H9 (cell line): ENCODE results near the gene ABCG8. TPM values are rescaled to one million over a fixed set of nuclear protein-coding genes. Genes with fewer than 3 reads are reported as not detected.

Experiments used
- DNase-seq: peaks from one replicate; pipeline ENCODE4 v3.0.0-alpha.2; 2017
- H2AFZ ChIP-seq: one replicate; pipeline ENCODE4 v1.6.1; 2013; ENCODE audit warnings: mild to moderate bottlenecking, low read length, control low read depth, moderate library complexity
- H2AK5ac ChIP-seq: 2 replicates; pipeline ENCODE4 v1.6.1; 2013; ENCODE audit warnings: low read length, control low read depth, mixed read lengths; ENCODE audit not compliant: insufficient read length
- H2BK120ac ChIP-seq: one replicate; pipeline ENCODE4 v1.6.1; 2013; ENCODE audit warnings: low read depth, mild to moderate bottlenecking, low read length, control low read depth, inconsistent platforms; ENCODE audit not compliant: poor library complexity, severe bottlenecking
- H2BK12ac ChIP-seq: 2 replicates; pipeline ENCODE4 v1.6.1; 2013; ENCODE audit warnings: low read length, control low read depth, mixed read lengths, low read depth; ENCODE audit not compliant: insufficient read length
- H2BK15ac ChIP-seq: 2 replicates; pipeline ENCODE4 v1.6.1; 2013; ENCODE audit warnings: low read depth, low read length, control low read depth
- H2BK20ac ChIP-seq: one replicate; pipeline ENCODE4 v1.6.1; 2013; ENCODE audit warnings: low read depth, mild to moderate bottlenecking, low read length, control low read depth, inconsistent platforms; ENCODE audit not compliant: poor library complexity, severe bottlenecking
- H2BK5ac ChIP-seq: 2 replicates; pipeline ENCODE4 v1.6.1; 2013; ENCODE audit warnings: low read length, control low read depth, mixed read lengths; ENCODE audit not compliant: insufficient read length
- H3K14ac ChIP-seq: 2 replicates; pipeline ENCODE4 v1.6.1; 2013; ENCODE audit warnings: low read length, control low read depth; ENCODE audit not compliant: insufficient read depth
- H3K18ac ChIP-seq: 2 replicates; pipeline ENCODE4 v1.6.1; 2013; ENCODE audit warnings: low read depth, mild to moderate bottlenecking, mixed read lengths, low read length, control low read depth; ENCODE audit not compliant: insufficient read length
- H3K23ac ChIP-seq: 2 replicates; pipeline ENCODE4 v1.6.1; 2013; ENCODE audit warnings: low read length, control low read depth, mixed read lengths, low read depth; ENCODE audit not compliant: insufficient read length
- H3K23me2 ChIP-seq: 2 replicates; pipeline ENCODE4 v1.6.1; 2013; ENCODE audit warnings: low read depth, mild to moderate bottlenecking, mixed read lengths, low read length, control low read depth; ENCODE audit not compliant: insufficient read length, poor library complexity, severe bottlenecking
- H3K27ac ChIP-seq: 2 replicates; pipeline ENCODE4 v1.5.1; 2013; ENCODE audit warnings: low read length, control low read depth, mixed read lengths, low read depth; ENCODE audit not compliant: insufficient read length
- H3K27me3 ChIP-seq: 2 replicates; pipeline ENCODE4 v1.6.1; 2013; ENCODE audit warnings: low read length, control low read depth, inconsistent platforms; ENCODE audit not compliant: insufficient read depth
- H3K4ac ChIP-seq: 2 replicates; pipeline ENCODE4 v1.6.1; 2013; ENCODE audit warnings: low read depth, mild to moderate bottlenecking, control low read depth, inconsistent platforms, low read length, moderate library complexity
- H3K4me1 ChIP-seq: 2 replicates; pipeline ENCODE4 v1.6.1; 2013; ENCODE audit warnings: low read length, control low read depth, inconsistent platforms; ENCODE audit not compliant: insufficient read depth
- H3K4me2 ChIP-seq: 2 replicates; pipeline ENCODE4 v1.6.1; 2013; ENCODE audit warnings: low read length, control low read depth, mixed read lengths; ENCODE audit not compliant: insufficient read length, insufficient read depth
- H3K56ac ChIP-seq: 2 replicates; pipeline ENCODE4 v1.6.1; 2013; ENCODE audit warnings: low read depth, mild to moderate bottlenecking, mixed read lengths, low read length, control low read depth; ENCODE audit not compliant: insufficient read length
- H3K79me1 ChIP-seq: 2 replicates; pipeline ENCODE4 v1.6.1; 2013; ENCODE audit warnings: low read depth, mild to moderate bottlenecking, moderate library complexity, low read length, control low read depth, inconsistent platforms; ENCODE audit not compliant: insufficient read depth, poor library complexity, severe bottlenecking
- H3K79me2 ChIP-seq: 2 replicates; pipeline ENCODE4 v1.6.1; 2013; ENCODE audit warnings: low read length, control low read depth, inconsistent platforms; ENCODE audit not compliant: insufficient read depth
- H3K9ac ChIP-seq: 2 replicates; pipeline ENCODE4 v1.6.1; 2013; ENCODE audit warnings: low read length, control low read depth, mixed read lengths; ENCODE audit not compliant: insufficient read length; ENCODE audit errors: extremely low read depth
- H3K9me3 ChIP-seq: one replicate; pipeline ENCODE4 v1.6.1; 2013; ENCODE audit warnings: low read depth, low read length, inconsistent platforms; ENCODE audit not compliant: control insufficient read depth
- H3T11ph ChIP-seq: one replicate; pipeline ENCODE4 v1.6.1; 2013; ENCODE audit warnings: mild to moderate bottlenecking, low read length, control low read depth, inconsistent platforms
- H4K20me1 ChIP-seq: one replicate; pipeline ENCODE4 v1.6.1; 2013; ENCODE audit not compliant: control insufficient read depth, insufficient read length, insufficient read depth
- H4K5ac ChIP-seq: 2 replicates; pipeline ENCODE4 v1.6.1; 2013; ENCODE audit warnings: low read depth, mild to moderate bottlenecking, mixed read lengths, low read length, control low read depth; ENCODE audit not compliant: insufficient read length
- H4K8ac ChIP-seq: replicated peaks from 2 replicates; pipeline ENCODE4 v1.6.1; 2013; ENCODE audit warnings: low read length, control low read depth, mixed read lengths, low read depth; ENCODE audit not compliant: insufficient read length
- H4K91ac ChIP-seq: 2 replicates; pipeline ENCODE4 v1.6.1; 2013; ENCODE audit warnings: low read depth, mild to moderate bottlenecking, moderate library complexity, mixed read lengths, low read length, control low read depth; ENCODE audit not compliant: insufficient read length
- H3K27ac Mint-ChIP-seq, 3 experiments: 2 replicates in 2 of 3; 3 replicates in 1 of 3; pipeline ENCODE4 v1.8.0; 2020 to 2021; ENCODE audit warnings: mixed read lengths in 3 of 3, mild to moderate bottlenecking in 1 of 3, moderate library complexity in 1 of 3
- H3K27me3 Mint-ChIP-seq: 2 replicates; pipeline ENCODE4 v1.8.0; 2021; ENCODE audit warnings: low read depth, mild to moderate bottlenecking, moderate library complexity, mixed read lengths
- H3K36me3 Mint-ChIP-seq, 3 experiments: 2 replicates in 2 of 3; 3 replicates in 1 of 3; pipeline ENCODE4 v1.8.0; 2020 to 2021; ENCODE audit warnings: low read depth in 3 of 3, mixed read lengths in 3 of 3; ENCODE audit not compliant: insufficient read depth in 1 of 3
- H3K4me1 Mint-ChIP-seq, 2 experiments: 2 replicates each; pipeline ENCODE4 v1.8.0; 2020; ENCODE audit warnings: mixed read lengths in 2 of 2
- H3K4me3 Mint-ChIP-seq, 2 experiments: 2 replicates in 1 of 2; 3 replicates in 1 of 2; pipeline ENCODE4 v1.8.0; 2020 to 2021; ENCODE audit warnings: mild to moderate bottlenecking in 2 of 2, mixed read lengths in 2 of 2, moderate library complexity in 1 of 2
- H3K9me3 Mint-ChIP-seq, 2 experiments: 2 replicates in 1 of 2; 3 replicates in 1 of 2; pipeline ENCODE4 v1.8.0; 2020; ENCODE audit warnings: mild to moderate bottlenecking in 2 of 2, mixed read lengths in 2 of 2, moderate library complexity in 1 of 2
- CTCF ChIP-seq: fragments of 200-600 bp; sonication (generic); conservative IDR thresholded peaks from 3 replicates; pipeline ENCODE4 v1.8.0; 2021; ENCODE audit warnings: antibody characterized with exemption, mild to moderate bottlenecking
- WGBS: extraction: QIAGEN DNeasy Blood & Tissue Kit; methylation state at CpG from one replicate; pipeline ENCODE4 v1.1.7; 2013; ENCODE audit warnings: missing lambda C conversion rate, low lambda C conversion rate, mixed read lengths; ENCODE audit not compliant: insufficient read length; ENCODE audit errors: extremely low coverage; 5-methylcytosine and 5-hydroxymethylcytosine counted together
- total RNA-seq: library from RNA; stranded (reverse); gene quantifications from 2 replicates; pipeline ENCODE4 v1.2.1, GENCODE V29; 2021

ABCG8 gene
- total RNA-seq, 1 experiment from 2014 or later, result not detected

- H3K4me2 ChIP-seq, result no peak overlapping the region
- TF ChIP-seq CTCF, result no peak
- no CpG with 5 or more reads among the region's 4 CpGs for WGBS
Observed at GRCh38 chr2:43837033-43837432, 1.7 kb upstream of the ABCG8 start.

More at GRCh38 chr2:43837033-43837432, 1.7 kb upstream of the ABCG8 start:
- Mint-ChIP-seq H3K9me3 (no peaks in the 10 kb centered on the region), H3K27me3 (no peaks in the 10 kb centered on the region), H3K27ac (no peak overlapping the region; a peak in 1 of 7 replicates), H3K36me3 (no peaks in the 10 kb centered on the region), H3K4me1 (peaks cover 0 to 11% of the 10 kb centered on the region in 2 experiments; a peak in 2 of 4 replicates), H3K4me3 (no peak overlapping the region)
- H4K91ac ChIP-seq, result no peak overlapping the region
- no peak overlapping the region for H2BK20ac ChIP-seq
- no peak overlapping the region for H2BK15ac ChIP-seq
- H3K23me2 ChIP-seq, result no peaks in the 10 kb centered on the region
- H3K14ac ChIP-seq, result no peak overlapping the region
- H2AK5ac ChIP-seq, result no peak overlapping the region
- no peak overlapping the region for H4K5ac ChIP-seq
- H2AFZ ChIP-seq, result no peak overlapping the region
- H3K9ac ChIP-seq, result no peak overlapping the region
- H3K27ac ChIP-seq, result no peak overlapping the region
- H4K20me1 ChIP-seq, result no peaks in the 10 kb centered on the region
- no peaks in the 10 kb centered on the region for H3K27me3 ChIP-seq
- no peak overlapping the region for H4K8ac ChIP-seq
- no peak overlapping the region for H2BK120ac ChIP-seq
- no peak overlapping the region for H3K56ac ChIP-seq
- no peak overlapping the region for H3T11ph ChIP-seq
- no peak overlapping the region for H3K18ac ChIP-seq
- no peaks in the 10 kb centered on the region for H3K79me1 ChIP-seq
- H3K23ac ChIP-seq, result no peak overlapping the region
- no peak overlapping the region for H2BK12ac ChIP-seq
- H2BK5ac ChIP-seq, result no peak overlapping the region
- no peaks in the 10 kb centered on the region; the same call in 1 of the 2 replicates for H3K4me1 ChIP-seq
- H3K4ac ChIP-seq, result no peak overlapping the region
- H3K79me2 ChIP-seq, result no peaks in the 10 kb centered on the region
- no peaks in the 10 kb centered on the region for H3K9me3 ChIP-seq
- no peak for DNase-seq
